ENCODE results near the gene EXOC3.

GRCh38 chr5:420632-421286, 22.2 kb upstream of the EXOC3 start:
- TF ChIP-seq POLR2AphosphoS5 (IDR thresholded peaks at IDR 0.05) = no peak
- TF ChIP-seq POLR2A (IDR thresholded peaks at IDR 0.05) = no peak
- no peak for TF ChIP-seq CTCF (IDR thresholded peaks at IDR 0.05)

Measured in sigmoid colon (tissue), 4 donors.